GDM1 (cell line): ENCODE results near the gene FAM228B.
"Not testable (repeated sequence)": the region's sequence is repeated elsewhere in the genome, so short reads cannot be mapped to it uniquely, and the experiment has no call there.

Experiments used
- DNase-seq: peaks from one replicate; lab custom pipeline; 2025; lab: John Stamatoyannopoulos, UW

FAM228B gene

GRCh38 chr2:24123195-24123921, at the start of gene FAM228B, which contains the start of gene PFN4:
TSS of gene FAM228B (plus strand) at chr2:24123469. CDS start at chr2:24124362, 893 bp downstream.
TSS of gene PFN4 (minus strand) at chr2:24123334. CDS start at chr2:24122535, 799 bp downstream.
- DNase-seq: peak; percentile 85

GRCh38 chr2:24073816-24074215, 49.5 kb upstream of the FAM228B start:
- DNase-seq: no peak

- no peak for DNase-seq
Measured at GRCh38 chr2:24075259-24075658, 48.0 kb upstream of the FAM228B start.

- DNase-seq: peak; percentile 99
Measured at GRCh38 chr2:24075915-24076848, 47.1 kb upstream of the FAM228B start, which contains the start of gene SF3B6. TSS of gene SF3B6 (minus strand) at chr2:24076326. CDS start at chr2:24076229, 97 bp downstream.

- DNase-seq: peak; percentile 24
Measured at GRCh38 chr2:24076849-24077534, 46.3 kb upstream of the FAM228B start.

GRCh38 chr2:24077535-24077877, 45.8 kb upstream of the FAM228B start:
- DNase-seq: no peak

GRCh38 chr2:24077879-24078278, 45.4 kb upstream of the FAM228B start:
- DNase-seq: no peak

- DNase-seq: no peak
Measured at GRCh38 chr2:24080701-24081100, 42.6 kb upstream of the FAM228B start.

- DNase-seq: no peak
Measured at GRCh38 chr2:24082787-24083566, 40.3 kb upstream of the FAM228B start.

- DNase-seq: peak; percentile 76
Measured at GRCh38 chr2:24083567-24084385, 39.5 kb upstream of the FAM228B start.

- peak; percentile 83 for DNase-seq
Measured at GRCh38 chr2:24084386-24085199, 38.7 kb upstream of the FAM228B start, which contains the start of gene TP53I3. TSS of gene TP53I3 (minus strand) at chr2:24084834. CDS start at chr2:24084326, 508 bp downstream.

- DNase-seq: no peak
Measured at GRCh38 chr2:24085200-24085489, 38.1 kb upstream of the FAM228B start.

GRCh38 chr2:24086241-24086640, 37.0 kb upstream of the FAM228B start:
- DNase-seq: no peak

- no peak for DNase-seq
Measured at GRCh38 chr2:24087032-24087431, 36.2 kb upstream of the FAM228B start.

- no peak for DNase-seq
Measured at GRCh38 chr2:24088821-24089359, 34.4 kb upstream of the FAM228B start.

- DNase-seq: not testable (repeated sequence)
Measured at GRCh38 chr2:24093270-24093669, 30.0 kb upstream of the FAM228B start.

- not testable (repeated sequence) for DNase-seq
Measured at GRCh38 chr2:24095171-24095677, 28.0 kb upstream of the FAM228B start.

GRCh38 chr2:24100732-24101131, 22.5 kb upstream of the FAM228B start:
- not testable (repeated sequence) for DNase-seq

- DNase-seq: no peak
Measured at GRCh38 chr2:24101992-24102391, 21.3 kb upstream of the FAM228B start.
